Stimulated activated naive B cell treated with anti-CD40 and anti-IgM and Interleukin-4, amounts not matched to agents 10 μg/mL and 1 μg/mL and 100 μg/mL, for 72 hours (primary cell): ENCODE results near the gene TUBA3E.
"Not testable (repeated sequence)": the region's sequence is repeated elsewhere in the genome, so short reads cannot be mapped to it uniquely, and the experiment has no call there.

Source experiments
- ATAC-seq, 2 donors: fragments of 150-1000 bp; cut with Tn5 transposase; replicated peaks; 2 replicates each; pipeline ENCODE4 v1.10.0; 2021; ENCODE audit warnings: moderate library complexity in 1 of 2
- DNase-seq: peaks from one replicate; pipeline ENCODE4 v3.0.0; 2021
- H3K27ac Mint-ChIP-seq: one replicate; pipeline ENCODE4 v1.8.0; 2022; ENCODE audit warnings: mild to moderate bottlenecking, mixed read lengths
- H3K27me3 Mint-ChIP-seq, 2 donors: one replicate each; pipeline ENCODE4 v1.8.0; 2022; ENCODE audit warnings: mixed read lengths in 2 of 2
- H3K36me3 Mint-ChIP-seq, 2 donors: one replicate each; pipeline ENCODE4 v1.8.0; 2022; ENCODE audit warnings: mixed read lengths in 2 of 2, mild to moderate bottlenecking in 1 of 2
- H3K4me1 Mint-ChIP-seq, 2 donors: one replicate each; pipeline ENCODE4 v1.8.0; 2022; ENCODE audit warnings: mixed read lengths in 2 of 2, mild to moderate bottlenecking in 1 of 2
- H3K4me3 Mint-ChIP-seq, 2 donors: one replicate each; pipeline ENCODE4 v1.8.0; 2022; ENCODE audit warnings: mild to moderate bottlenecking in 2 of 2, mixed read lengths in 2 of 2, moderate library complexity in 1 of 2
- H3K9me3 Mint-ChIP-seq, 2 donors: one replicate each; pipeline ENCODE4 v1.8.0; 2022; ENCODE audit warnings: mixed read lengths in 2 of 2, mild to moderate bottlenecking in 1 of 2

Gene TUBA3E

DNA sequence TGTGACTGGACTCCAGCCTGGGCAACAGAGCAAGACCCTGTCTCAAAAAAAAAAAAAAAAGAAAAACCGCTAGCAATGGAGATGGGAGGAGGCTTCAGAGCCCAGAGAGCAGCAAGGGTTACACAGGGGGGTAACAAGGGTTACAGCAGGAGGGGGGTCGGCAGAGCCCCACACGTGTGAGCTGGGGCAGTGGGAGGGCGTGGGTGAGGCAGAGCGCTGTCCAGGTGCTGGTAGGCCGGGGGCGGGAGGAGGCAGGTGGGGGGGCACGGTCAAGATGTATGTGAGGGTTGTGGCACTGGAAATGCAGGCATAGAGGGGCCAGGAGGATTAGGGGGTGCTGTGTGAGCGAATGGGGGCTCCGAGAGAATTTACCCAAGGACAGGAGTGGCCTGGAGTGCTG is 12.8 kb downstream of the TUBA3E start:
- ATAC-seq (no peak), DNase-seq (no peak)
- Mint-ChIP-seq H3K27ac (peak overlapping the region; percentile 83), H3K36me3 (peaks cover 19 to 34% of the 10 kb centered on the region in 2 donors), H3K4me3 (no peak overlapping the region), H3K4me1 (peaks cover 10 to 28% of the 10 kb centered on the region in 2 donors), H3K9me3 (no peaks in the 10 kb centered on the region), H3K27me3 (no peaks in the 10 kb centered on the region)

DNA sequence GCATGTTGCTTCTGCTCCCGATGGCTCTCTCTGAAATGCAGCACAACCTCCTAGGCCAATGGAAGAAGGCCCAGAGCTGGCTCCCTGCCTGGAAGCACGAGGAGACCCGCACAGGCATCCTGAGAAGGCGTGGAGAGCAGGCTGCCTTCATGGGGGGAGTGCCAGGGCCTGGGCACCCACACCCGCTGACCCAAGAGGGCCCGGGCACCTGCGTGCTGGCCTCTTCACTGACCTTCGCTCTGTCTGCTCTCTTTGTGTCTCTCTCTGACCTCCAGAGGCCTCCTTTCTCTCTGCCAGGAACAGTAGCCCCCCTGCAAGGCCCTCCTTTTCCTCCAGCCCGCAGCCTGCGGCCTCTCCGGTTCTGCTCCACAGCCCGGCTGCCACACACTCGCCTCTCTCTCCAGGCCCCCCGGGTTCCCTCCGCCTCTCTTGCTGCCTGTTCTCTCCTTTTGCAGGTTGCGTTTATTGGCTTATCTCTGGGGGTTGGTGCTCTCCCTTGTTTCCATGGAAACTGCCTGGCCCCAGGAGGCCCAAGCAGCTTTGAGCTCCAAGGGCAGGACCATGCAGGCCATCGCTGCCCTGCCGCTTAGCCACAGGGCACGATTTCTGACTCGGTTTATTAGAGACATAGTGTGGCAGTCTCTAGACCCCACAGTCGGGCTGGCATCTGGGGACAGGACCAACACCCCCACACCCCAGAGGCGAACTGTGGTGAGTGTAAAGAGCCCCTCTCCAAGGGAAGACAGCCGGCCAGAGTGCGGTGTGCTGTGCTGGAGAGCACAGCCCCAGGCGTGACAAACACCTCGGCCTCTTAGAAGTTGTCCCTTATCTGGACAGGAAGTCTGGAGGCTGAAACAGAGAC is 14.5 kb downstream of the TUBA3E start:
- Mint-ChIP-seq H3K36me3 (peaks cover 19 to 36% of the 10 kb centered on the region in 2 donors), H3K4me1 (peaks cover 10 to 40% of the 10 kb centered on the region in 2 donors), H3K27ac (peak overlapping the region; percentile 86), H3K9me3 (no peaks in the 10 kb centered on the region), H3K4me3 (peak overlapping the region; percentile 79 to 80), H3K27me3 (no peaks in the 10 kb centered on the region)
- DNase-seq: no peak
- no peak for ATAC-seq

DNA sequence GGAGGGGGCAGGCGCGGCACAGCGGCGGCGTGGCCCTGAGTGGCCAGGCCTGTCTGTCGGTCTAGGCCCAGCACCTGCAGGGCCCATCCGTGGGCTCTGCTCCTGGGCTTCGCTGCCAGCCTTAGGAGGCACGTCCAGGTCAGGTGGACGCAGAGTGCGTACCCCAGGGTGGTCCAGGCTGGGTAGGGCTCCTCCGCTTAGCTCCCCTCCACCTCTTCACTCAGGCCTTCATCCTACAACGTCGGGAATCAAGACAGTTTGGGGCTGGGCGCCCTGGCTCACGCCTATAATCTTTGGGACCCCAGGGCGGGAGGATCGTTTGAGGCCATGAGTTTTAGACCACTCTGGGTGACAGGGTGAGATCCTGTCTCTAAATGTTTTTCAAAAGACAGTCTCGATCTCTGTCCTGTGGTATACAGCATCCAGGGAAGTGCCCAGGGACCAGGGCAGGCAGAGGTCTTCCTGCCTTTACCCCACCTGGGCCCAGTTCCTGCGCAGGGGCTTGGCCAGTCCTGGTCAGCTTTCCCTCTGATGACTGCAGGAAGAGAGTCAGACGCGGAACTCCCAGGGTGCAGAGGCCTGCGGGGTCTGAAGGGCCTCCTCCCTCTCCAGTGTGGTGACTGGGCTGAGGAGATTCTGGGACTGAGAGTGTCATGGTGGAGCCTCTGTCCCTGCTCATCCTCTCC is 15.3 kb downstream of the TUBA3E start:
- peak overlapping the region; percentile 79 to 80 for H3K4me3 Mint-ChIP-seq
- H3K4me1 Mint-ChIP-seq: peaks cover 11 to 40% of the 10 kb centered on the region in 2 donors
- not testable (repeated sequence) for H3K27me3 Mint-ChIP-seq, DNase-seq, H3K9me3 Mint-ChIP-seq, ATAC-seq
- H3K36me3 Mint-ChIP-seq: peaks cover 19 to 31% of the 10 kb centered on the region in 2 donors
- peak overlapping the region; percentile 86 for H3K27ac Mint-ChIP-seq

DNA sequence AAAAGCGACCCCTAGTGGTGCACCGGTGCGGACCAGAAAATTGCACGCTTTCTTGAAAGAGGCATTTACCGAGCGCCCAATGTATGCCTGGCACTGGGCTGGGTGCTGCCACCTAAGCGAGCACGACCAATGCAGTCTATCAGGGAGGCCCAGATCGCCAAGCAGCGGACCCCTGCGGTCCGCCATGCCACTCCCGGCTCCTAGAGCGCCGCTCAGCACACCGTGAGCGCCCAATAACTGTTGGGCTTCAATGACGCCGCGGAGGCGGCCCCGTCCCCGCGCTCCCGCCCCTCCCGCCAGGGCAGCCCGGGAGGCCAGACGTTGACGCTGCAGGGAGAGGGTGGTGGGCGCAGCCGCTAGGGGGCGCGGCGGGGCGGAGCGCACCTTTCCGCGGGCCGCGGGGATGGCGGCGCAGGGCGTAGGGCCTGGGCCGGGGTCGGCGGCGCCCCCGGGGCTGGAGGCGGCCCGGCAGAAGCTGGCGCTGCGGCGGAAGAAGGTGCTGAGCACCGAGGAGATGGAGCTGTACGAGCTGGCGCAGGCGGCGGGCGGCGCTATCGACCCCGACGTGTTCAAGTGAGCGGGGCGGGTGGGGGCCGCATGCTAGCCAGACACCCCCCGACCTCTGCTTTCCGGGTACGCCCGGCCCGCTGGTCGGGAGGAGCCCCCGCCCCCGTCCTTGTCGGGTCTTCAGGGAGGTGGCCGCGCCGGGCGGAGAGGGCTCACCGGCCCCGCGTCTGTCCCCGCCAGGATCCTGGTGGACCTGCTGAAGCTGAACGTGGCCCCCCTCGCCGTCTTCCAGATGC is 16.2 kb downstream of the TUBA3E start, which contains the start of gene MZT2B:
MZT2B (plus strand) TSS at position 383 of the 803 bp plus-strand sequence; CDS start at position 404, 21 bp downstream.
- H3K4me3 Mint-ChIP-seq: peak within 1 kb of the TSS; percentile 89 to 92
- H3K36me3 Mint-ChIP-seq: peaks cover 19 to 34% of the 10 kb centered on the region in 2 donors
- peak; percentile 90 for DNase-seq
- H3K27ac Mint-ChIP-seq: peak within 1 kb of the TSS; percentile 96
- peak; percentile 89 for ATAC-seq
- not testable (repeated sequence) for H3K9me3 Mint-ChIP-seq, H3K27me3 Mint-ChIP-seq
- H3K4me1 Mint-ChIP-seq: peaks cover 12 to 40% of the 10 kb centered on the region in 2 donors

DNA sequence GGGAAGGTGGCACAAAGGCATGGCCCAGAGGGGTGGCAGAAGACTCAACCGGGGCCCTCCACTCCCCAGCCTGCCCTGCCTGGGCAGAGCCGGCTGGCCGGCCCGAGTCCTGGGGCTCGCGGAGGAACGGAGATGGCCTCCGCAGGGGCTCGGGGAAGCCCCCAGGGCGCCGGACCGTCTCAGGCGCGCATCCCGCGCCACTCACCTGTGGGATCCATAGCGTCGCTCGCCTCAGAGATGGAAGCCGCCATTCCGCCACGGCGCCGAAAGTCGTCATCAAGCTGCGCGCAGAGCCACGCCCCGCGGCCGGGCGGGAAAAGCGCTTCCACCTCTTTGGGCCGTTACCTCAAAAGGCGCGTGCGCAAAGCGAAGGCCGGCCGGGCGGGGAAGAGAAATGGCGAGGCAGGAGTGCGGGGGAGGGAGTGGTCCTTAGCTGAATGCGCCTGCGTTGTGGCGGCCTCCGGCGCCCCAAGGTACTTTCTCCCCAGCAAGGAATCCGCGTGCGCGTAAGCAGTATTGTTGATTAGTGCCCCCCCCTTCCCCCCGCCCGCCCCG is 16.8 kb downstream of the TUBA3E start, which contains the start of gene SMPD4:
SMPD4 (minus strand) TSS at position 278 of the 555 bp plus-strand sequence. CDS start 5,010 bp downstream, outside the sequence.
- ATAC-seq: peak; percentile 68 to 77
- Mint-ChIP-seq H3K27me3 (no peaks in the 10 kb centered on the region), H3K4me1 (peaks cover 10 to 40% of the 10 kb centered on the region in 2 donors), H3K9me3 (no peaks in the 10 kb centered on the region), H3K27ac (peak within 1 kb of the TSS; percentile 96), H3K36me3 (peaks cover 17 to 33% of the 10 kb centered on the region in 2 donors), H3K4me3 (peak within 1 kb of the TSS; percentile 89 to 92)
- DNase-seq: peak; percentile 97

DNA sequence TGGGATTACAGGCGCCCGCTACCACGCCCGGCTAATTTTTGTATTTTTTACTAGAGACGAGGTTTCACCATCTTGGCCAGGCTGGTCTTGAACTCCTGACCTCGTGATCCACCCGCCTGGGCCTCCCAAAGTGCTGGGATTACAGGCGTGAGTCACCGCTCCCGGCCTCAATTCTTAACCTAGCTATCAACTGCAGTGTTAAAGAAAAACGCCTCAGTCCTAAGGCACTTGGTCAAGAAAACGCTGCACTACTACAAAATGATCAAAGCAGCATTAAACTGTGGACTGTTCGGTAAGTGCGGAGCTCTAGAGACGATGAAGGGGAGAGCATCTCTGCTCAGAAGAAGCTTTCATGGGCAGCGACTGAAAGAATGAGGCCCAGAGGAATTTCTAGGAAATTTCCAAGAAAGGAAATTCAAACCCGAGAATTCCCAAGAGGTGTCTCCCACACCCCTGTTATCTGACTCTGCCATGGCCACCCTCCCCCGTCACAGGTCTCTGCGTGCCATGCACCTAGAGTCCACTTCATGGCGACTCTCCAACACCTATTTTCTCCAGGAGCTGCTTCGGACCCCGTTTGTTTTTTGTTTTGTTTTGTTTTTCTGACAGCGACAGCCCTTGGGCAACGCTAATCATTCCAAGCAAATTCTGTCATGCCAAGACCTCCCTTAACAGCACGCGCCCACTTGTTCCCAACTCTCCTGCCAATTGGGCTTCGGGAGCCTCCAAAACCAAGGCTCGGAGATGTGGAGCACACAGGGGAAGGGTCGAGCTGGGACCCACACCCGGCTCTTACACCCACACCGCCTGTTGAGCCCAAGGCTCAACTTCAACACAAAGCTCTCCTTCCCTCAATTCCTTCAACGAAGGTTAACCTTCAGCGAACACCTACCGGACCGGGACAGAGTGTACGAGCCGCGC is 17.6 kb downstream of the TUBA3E start:
- H3K9me3 Mint-ChIP-seq: not testable (repeated sequence)
- H3K27ac Mint-ChIP-seq: peak overlapping the region; percentile 96

DNA sequence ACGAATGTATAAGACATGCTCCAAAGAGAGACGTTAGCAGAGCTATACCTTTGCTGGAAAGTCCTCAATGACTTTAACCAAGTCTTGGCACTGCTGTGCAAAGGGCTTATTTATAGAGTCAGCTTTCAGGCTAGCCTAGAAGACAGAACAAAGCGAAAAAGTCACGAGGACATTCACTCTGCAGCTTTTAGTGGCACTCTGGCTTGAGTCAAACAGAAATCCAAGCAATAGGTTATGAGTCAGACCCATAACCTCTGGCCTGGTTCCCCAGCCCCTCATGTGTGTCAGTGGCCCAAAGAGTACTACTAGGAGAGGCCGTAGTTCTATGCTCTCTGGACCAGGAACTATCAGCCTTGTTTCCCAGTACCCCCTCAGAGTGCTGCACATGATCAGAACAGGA is 23.4 kb downstream of the TUBA3E start:
- peak in 1 of 2 donors; percentile 51 for ATAC-seq
- H3K4me3 Mint-ChIP-seq, H3K4me1 Mint-ChIP-seq: not testable (repeated sequence)

More for the DNA sequence above, 17.6 kb downstream of the TUBA3E start:
- peak overlapping the region; percentile 89 to 92 for H3K4me3 Mint-ChIP-seq
- DNase-seq, H3K27me3 Mint-ChIP-seq, ATAC-seq: not testable (repeated sequence)
- H3K4me1 Mint-ChIP-seq: peaks cover 10 to 33% of the 10 kb centered on the region in 2 donors
- peaks cover 14 to 30% of the 10 kb centered on the region in 2 donors for H3K36me3 Mint-ChIP-seq

DNA sequence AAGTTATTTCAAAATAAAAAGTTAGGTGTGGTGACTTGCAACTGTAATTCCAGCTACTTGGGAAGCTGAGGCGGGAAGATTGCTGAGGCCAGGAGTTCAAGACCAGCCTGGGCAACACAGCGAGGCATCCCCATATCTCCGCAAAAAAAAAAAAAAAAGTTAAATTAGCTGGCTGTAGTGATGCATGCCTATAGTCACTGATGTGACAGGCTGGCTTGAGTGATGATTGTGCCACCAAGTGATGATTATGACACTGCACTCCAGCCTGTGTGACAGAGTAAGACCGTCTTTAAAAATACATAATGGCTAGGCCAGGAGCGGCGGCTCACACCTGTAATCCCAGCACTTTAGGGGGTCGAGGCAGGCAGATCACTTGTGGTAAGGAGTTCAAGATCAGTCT is 28.3 kb downstream of the TUBA3E start:
- Mint-ChIP-seq H3K4me1 (no peaks in the 10 kb centered on the region), H3K36me3 (peaks cover 39 to 53% of the 10 kb centered on the region in 2 donors), H3K27me3 (no peaks in the 10 kb centered on the region), H3K4me3 (no peak overlapping the region), H3K9me3 (no peaks in the 10 kb centered on the region), H3K27ac (no peak overlapping the region)
- DNase-seq (no peak), ATAC-seq (no peak)

More for the DNA sequence above, 23.4 kb downstream of the TUBA3E start:
- not testable (repeated sequence) for H3K27me3 Mint-ChIP-seq, H3K27ac Mint-ChIP-seq, DNase-seq, H3K9me3 Mint-ChIP-seq
- H3K36me3 Mint-ChIP-seq: peaks cover 19 to 38% of the 10 kb centered on the region in 2 donors

DNA sequence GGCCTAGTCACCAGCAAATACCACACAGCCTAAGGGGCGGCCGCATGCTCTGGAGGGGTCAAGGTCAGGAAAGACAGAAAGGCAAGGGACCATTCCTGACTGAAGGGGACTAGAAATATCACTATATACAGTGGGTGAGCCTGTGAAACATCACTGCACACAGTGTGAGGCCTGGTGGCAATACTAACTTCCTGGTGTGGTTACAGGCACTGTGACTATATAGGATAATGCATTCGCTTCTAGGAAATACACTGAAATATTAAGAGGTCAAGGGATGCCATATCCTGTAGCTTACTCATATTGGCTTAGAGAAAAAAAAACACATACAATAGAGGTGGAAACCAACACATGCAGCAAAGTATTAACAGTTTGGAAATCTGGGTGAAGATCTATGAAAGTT is 29.1 kb downstream of the TUBA3E start:
- not testable (repeated sequence) for H3K27ac Mint-ChIP-seq, ATAC-seq, DNase-seq, H3K4me1 Mint-ChIP-seq, H3K9me3 Mint-ChIP-seq, H3K4me3 Mint-ChIP-seq, H3K27me3 Mint-ChIP-seq
- peaks cover 43 to 59% of the 10 kb centered on the region in 2 donors for H3K36me3 Mint-ChIP-seq

DNA sequence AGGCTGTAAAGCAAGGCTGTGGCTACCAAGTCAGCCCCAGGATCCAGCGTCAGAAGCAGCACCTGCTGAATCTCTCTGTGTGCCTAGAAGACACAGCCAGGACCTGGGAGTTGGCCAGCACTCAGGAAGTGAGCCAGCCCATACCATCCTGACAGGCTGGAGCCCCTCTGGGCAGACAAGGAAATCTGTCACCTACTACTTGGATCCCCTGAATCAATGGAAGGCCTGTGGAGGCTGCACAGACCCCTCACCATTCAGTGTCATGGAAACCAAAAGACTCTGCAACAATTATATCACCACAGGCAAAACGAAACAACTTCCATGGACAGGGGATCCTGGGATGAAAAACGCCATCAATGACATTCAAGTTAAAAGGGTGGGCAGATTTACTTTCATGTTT is 31.6 kb downstream of the TUBA3E start:
- not testable (repeated sequence) for H3K9me3 Mint-ChIP-seq, H3K27me3 Mint-ChIP-seq, H3K4me1 Mint-ChIP-seq, H3K4me3 Mint-ChIP-seq, DNase-seq, ATAC-seq
- H3K27ac Mint-ChIP-seq: peak overlapping the region; percentile 27
- peaks cover 41 to 65% of the 10 kb centered on the region in 2 donors for H3K36me3 Mint-ChIP-seq

DNA sequence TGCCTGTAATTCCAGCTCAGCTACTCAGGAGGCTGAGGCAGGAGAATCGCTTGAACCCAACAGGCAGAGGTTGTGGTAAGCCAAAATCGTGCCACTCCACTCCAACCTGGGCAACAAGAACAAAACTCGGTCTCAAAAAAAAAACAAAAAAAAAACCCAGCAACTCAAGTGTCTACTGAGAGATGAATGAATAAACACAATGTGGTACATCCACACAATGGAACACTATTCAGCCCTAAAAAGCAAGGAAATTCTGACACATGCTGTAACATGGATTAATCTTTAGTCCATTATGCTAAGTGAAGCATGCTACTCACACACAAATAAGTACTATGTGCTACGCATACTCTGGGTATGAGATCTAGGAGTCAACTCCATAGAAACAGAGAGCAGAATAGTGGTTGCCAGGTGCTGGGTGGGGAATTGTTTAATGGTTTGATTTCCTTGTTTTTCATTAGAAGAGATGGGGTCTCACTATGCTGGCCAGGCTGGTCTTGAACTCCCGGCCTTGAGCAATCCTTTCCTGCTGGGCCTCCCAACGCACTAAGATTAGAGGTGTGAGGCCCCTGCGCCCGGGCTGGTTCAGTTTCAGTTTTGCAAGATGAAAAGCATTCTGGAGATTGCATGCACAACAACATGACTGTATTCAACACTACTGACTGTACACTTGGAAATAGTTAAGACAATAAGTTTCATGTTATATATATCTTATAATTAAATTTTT is 32.8 kb downstream of the TUBA3E start:
- ATAC-seq: no peak
- H3K9me3 Mint-ChIP-seq: no peaks in the 10 kb centered on the region
- peaks cover 43 to 70% of the 10 kb centered on the region in 2 donors for H3K36me3 Mint-ChIP-seq
- DNase-seq: no peak
- no peak overlapping the region for H3K4me3 Mint-ChIP-seq
- no peak overlapping the region for H3K27ac Mint-ChIP-seq
- H3K4me1 Mint-ChIP-seq: peaks cover under 1 to 3% of the 10 kb centered on the region in 2 donors
- H3K27me3 Mint-ChIP-seq: no peaks in the 10 kb centered on the region

DNA sequence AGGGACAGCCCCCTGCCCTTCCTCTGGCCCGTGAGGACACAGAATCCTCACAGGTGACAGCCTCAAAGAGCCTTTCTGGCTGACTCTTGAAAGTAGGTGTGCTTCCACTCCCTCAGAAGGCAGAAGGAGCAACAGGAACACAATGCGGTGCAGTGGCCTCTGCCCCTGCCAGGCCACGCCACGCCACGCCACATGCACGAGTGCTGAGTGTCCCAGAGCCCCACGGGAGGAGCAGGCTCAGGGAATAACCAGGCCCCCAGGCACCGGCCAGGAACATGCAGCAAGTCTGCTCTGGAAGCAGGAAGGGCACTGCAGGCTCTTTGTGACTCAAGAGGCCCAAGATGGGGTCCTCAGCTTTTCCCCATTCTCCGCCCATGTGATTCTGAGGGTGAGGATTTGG is 35.3 kb downstream of the TUBA3E start:
- H3K36me3 Mint-ChIP-seq: peaks cover 46 to 82% of the 10 kb centered on the region in 2 donors
- DNase-seq (no peak), ATAC-seq (no peak)
- H3K4me3 Mint-ChIP-seq: no peak overlapping the region
- H3K9me3 Mint-ChIP-seq: no peaks in the 10 kb centered on the region
- peaks cover 18 to 25% of the 10 kb centered on the region in 2 donors for H3K4me1 Mint-ChIP-seq
- H3K27me3 Mint-ChIP-seq: no peaks in the 10 kb centered on the region
- no peak overlapping the region for H3K27ac Mint-ChIP-seq
